Cardiac fibroblast (primary cell): Measurements from ENCODE around the gene GHRL.
A peak's percentile ranks its signal among the peaks of the same experiment; 100 is the strongest.
"Not testable (repeated sequence)": the region's sequence is repeated elsewhere in the genome, so short reads cannot be mapped to it uniquely, and the experiment has no call there.

ENCODE experiments used
- DNase-seq, 2 donors: peaks; one replicate each; pipeline versions ENCODE4 v3.0.0 to v3.0.0-alpha.2; 2010; ENCODE audit warnings: low read depth in 2 of 2
- H3K4me3 ChIP-seq, 2 donors: replicated peaks in 1 of 2; 1 replicate in 1 of 2; 2 replicates in 1 of 2; pipeline ENCODE4 v1.5.1; 2011; ENCODE audit warnings: low read depth in 2 of 2, low read length in 2 of 2, mild to moderate bottlenecking in 2 of 2, moderate library complexity in 1 of 2
- CTCF ChIP-seq: IDR thresholded peaks from one replicate; pipeline ENCODE4 v1.5.1; 2011; ENCODE audit warnings: low read depth, mild to moderate bottlenecking, low read length, inconsistent platforms

Gene GHRL

GRCh38 chr3:10303785-10304184 lies 11.0 kb upstream of the GHRL start:
- no peak for DNase-seq
- TF ChIP-seq CTCF, result no peak
- no peak overlapping the region for H3K4me3 ChIP-seq

GRCh38 chr3:10303105-10303504 lies 10.4 kb upstream of the GHRL start:
- H3K4me3 ChIP-seq, result no peak overlapping the region
- TF ChIP-seq CTCF, result no peak
- no peak for DNase-seq

- no peak for DNase-seq
- H3K4me3 ChIP-seq, result no peak overlapping the region
- no peak for TF ChIP-seq CTCF
These were observed 7.3 kb upstream of the GHRL start for GRCh38 chr3:10300087-10300486.

GRCh38 chr3:10299679-10300078 lies 6.9 kb upstream of the GHRL start:
- no peak for DNase-seq
- no peak for TF ChIP-seq CTCF
- H3K4me3 ChIP-seq, result no peak overlapping the region

GRCh38 chr3:10299175-10299574 lies 6.4 kb upstream of the GHRL start:
- DNase-seq, result peak in 1 of 2 donors; percentile 41
- H3K4me3 ChIP-seq, result no peak overlapping the region

GRCh38 chr3:10298064-10298463 lies 5.3 kb upstream of the GHRL start:
- not testable (repeated sequence) for DNase-seq

More at GRCh38 chr3:10299175-10299574, 6.4 kb upstream of the GHRL start:
- no peak for TF ChIP-seq CTCF

GRCh38 chr3:10294030-10294586 lies 1.4 kb upstream of the GHRL start:
- TF ChIP-seq CTCF, result no peak
- DNase-seq, result no peak
- H3K4me3 ChIP-seq, result no peak overlapping the region

More at GRCh38 chr3:10298064-10298463, 5.3 kb upstream of the GHRL start:
- H3K4me3 ChIP-seq, result not testable (repeated sequence)
